Activated CD8-positive, alpha-beta memory T cell treated with anti-CD3 and anti-CD28 coated beads, Interleukin-2, amount 50 U/mL, for 48 hours (primary cell): ENCODE data around the gene CTNND2.

ENCODE experiments used
- DNase-seq: peaks from one replicate; pipeline ENCODE4 v3.0.0-alpha.2; 2020

CTNND2 gene

DNA sequence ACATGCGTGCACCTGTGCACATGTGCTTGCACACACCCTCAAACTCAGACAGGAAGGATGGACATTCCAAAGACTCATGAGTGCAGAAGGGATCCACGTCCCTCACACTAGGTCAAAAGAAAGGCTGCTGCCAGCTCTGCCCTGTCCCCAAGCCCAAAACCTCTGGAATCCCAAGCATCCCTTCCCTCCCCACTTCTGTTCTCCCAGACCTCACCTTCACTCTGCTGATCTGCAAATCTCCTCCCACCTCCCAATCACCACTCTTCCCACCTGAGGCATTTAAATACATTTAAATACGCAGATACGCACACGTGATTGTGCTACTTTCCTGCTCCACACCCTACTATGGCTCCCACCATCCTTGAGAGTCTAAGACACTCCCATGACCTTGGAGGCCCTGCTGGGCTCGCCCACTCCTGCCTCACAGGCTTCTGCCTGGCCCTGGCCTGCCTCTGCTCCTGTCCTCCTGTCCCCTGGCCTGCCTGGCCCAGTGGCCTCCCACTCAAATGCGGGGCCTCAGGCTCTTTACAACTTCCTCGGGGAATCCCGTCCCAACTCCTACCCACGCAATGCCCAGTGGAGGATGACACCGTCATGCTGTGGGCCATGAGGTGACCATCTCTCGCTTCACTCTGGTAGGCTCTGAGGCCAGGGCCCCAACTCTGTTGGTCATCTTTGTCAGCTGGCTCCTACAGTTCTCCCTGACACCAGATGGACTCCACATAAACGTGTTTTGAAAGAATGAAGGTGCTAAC lies 664.8 kb downstream of the CTNND2 start:
- no peak for DNase-seq

GRCh38 chr5:11234501-11234911 lies 669.7 kb downstream of the CTNND2 start:
- no peak for DNase-seq

- DNase-seq: no peak
Observed at GRCh38 chr5:11230890-11231289, 673.4 kb downstream of the CTNND2 start.

- DNase-seq: no peak
Observed at GRCh38 chr5:11227064-11227463, 677.2 kb downstream of the CTNND2 start.

- no peak for DNase-seq
Observed at GRCh38 chr5:11224436-11225187, 679.6 kb downstream of the CTNND2 start.

DNA sequence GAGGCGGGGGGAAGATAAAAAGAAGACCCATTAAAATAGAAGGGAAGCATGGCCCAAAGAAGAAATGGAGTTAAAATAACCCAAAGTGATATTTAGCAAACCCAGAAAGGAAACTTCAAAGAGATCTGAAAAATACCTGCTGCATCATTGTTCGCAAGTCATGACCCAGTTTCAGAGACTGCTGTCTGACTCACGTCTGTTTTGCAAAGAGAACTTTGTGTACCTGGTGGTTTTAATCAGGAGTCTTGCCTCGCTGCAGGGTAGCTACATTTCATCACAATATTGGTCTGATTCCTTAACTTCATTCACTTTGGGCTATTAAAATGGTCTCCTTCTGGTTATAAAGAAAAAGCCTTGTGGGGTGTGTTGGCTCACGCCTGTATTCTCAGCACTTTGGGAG lies 682.1 kb downstream of the CTNND2 start:
- DNase-seq: no peak

GRCh38 chr5:11214864-11215644 lies 689.2 kb downstream of the CTNND2 start:
- no peak for DNase-seq

DNA sequence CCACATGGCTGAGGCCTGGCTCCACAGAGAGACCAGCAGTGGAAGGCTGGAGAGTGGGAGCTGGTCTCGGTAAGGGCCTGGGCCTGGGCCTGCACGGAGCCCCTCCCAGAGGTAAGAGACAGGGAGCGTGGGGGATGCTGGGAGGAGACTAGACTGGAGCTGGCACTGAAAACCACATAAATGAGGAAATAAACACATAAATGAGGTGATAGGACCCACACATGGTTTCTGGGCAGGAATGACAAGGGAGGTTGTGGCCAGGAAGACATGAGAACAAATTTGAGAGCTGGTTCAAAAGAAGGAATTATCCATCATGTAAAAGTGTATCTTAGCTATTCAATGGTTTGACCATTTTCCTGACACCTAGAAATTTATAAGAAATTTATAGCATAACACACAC lies 691.5 kb downstream of the CTNND2 start:
- DNase-seq: no peak

DNA sequence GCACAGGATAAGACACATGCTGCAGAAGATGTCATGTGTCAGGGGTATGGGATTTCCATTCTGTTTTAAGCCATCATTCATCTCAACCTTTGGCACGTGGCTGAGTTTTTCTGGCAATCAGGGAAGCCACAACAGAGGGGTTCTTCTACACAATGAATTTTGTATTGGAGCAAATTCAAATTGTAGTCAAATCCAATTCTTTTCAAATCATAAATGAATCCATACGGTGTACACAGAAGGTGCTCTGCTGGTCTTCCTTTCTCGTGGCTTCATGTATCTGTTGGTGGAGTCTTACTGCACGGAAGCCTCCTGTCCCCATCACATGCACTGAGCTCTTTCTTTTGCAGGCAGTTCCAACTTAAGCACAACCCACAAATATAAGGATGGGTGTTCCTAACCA lies 706.5 kb downstream of the CTNND2 start:
- DNase-seq: no peak

GRCh38 chr5:11191673-11192072 lies 712.6 kb downstream of the CTNND2 start:
- no peak for DNase-seq

DNA sequence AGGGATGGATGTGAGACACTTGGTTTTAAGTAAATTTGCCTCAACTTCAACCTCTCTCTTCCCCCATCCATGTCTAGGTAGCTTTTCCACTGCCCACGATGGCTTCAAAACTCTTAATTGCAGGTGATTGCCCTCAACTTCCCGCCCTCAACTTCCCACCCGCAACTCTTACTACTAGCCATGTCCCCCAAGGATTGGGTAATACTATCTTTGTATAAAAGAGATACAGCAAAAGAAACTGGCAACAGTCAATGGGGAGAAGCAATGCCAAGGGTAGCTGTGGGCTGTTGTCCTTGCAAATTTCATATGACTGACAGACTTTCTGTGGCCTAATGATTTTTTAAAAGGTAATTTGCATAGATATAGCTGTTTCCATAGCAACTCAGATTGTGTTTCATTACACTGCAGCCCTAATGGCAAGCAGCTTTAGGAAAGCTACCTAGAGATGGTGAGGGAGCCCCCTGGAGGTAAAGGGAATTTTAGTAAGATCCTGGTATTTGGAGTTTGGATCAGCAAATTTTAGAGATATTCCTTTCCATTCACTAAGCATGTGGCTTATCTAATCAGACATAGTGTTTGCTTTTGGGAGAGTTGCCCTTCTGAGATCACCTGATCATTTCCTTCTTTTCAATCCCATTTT lies 721.7 kb downstream of the CTNND2 start:
- no peak for DNase-seq

DNA sequence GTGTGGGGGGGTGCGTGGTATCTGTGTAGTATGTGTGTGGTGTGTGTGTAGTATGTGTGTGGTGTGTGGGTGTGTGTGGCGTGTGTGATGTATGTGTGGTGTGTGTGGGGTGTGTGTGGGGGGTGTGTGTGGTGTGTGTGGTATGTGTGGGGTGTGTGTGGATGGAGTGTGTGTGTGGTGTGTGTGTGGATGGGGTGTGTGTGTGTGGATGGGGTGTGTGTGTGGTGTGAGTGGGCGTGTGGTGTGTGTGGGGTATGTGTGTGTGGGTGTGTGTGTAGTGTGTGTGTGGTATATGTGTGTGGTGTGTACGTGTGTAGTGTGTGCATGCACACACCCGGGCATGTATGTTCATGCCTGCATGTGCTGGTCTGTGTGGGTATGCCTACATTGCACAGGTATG lies 722.3 kb downstream of the CTNND2 start:
- DNase-seq: no peak

- DNase-seq: no peak
Observed at GRCh38 chr5:11180890-11181289, 723.4 kb downstream of the CTNND2 start.

- no peak for DNase-seq
Observed at GRCh38 chr5:11177999-11178711, 726.1 kb downstream of the CTNND2 start.

DNA sequence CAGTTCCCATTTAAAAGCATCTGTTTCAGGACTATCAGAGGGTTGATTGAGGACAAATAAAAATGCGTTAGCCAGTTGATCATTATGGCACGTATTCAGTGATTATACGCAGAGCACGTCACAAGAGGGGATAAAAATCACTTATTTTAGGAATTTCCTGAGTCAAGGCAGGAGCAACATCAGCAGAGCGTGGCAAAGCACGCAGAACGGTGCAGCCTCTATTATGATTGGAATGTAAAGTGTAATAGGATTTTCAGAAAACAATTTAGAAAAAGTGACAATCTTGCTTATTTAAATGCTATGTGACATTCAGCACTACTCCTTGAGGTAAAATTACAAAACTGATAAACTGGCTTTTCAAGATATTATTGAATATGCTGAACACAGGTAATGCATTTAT lies 729.7 kb downstream of the CTNND2 start:
- no peak for DNase-seq

GRCh38 chr5:11172484-11172883 lies 731.8 kb downstream of the CTNND2 start:
- DNase-seq: no peak

- DNase-seq: no peak
Observed at GRCh38 chr5:11171236-11171635, 733.0 kb downstream of the CTNND2 start.

DNA sequence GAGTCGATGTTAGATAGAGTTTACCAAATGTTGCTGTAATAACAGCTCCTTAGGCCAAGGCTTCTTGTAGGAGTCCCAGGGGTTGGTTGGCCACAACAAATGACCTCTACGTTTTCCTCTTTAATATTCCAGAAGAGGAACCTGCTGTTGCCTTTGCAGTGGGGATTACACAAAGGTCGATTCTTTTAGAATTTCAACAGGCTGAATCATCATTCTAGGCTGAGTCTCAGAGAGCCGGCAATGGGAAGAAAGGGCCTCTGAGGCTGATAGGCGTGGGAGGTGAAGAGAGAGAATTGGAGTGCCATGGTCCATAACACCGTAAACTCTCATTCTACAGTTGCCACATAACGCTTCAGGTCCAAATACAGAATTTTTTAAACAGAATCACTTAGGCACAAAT lies 737.3 kb downstream of the CTNND2 start:
- no peak for DNase-seq

DNA sequence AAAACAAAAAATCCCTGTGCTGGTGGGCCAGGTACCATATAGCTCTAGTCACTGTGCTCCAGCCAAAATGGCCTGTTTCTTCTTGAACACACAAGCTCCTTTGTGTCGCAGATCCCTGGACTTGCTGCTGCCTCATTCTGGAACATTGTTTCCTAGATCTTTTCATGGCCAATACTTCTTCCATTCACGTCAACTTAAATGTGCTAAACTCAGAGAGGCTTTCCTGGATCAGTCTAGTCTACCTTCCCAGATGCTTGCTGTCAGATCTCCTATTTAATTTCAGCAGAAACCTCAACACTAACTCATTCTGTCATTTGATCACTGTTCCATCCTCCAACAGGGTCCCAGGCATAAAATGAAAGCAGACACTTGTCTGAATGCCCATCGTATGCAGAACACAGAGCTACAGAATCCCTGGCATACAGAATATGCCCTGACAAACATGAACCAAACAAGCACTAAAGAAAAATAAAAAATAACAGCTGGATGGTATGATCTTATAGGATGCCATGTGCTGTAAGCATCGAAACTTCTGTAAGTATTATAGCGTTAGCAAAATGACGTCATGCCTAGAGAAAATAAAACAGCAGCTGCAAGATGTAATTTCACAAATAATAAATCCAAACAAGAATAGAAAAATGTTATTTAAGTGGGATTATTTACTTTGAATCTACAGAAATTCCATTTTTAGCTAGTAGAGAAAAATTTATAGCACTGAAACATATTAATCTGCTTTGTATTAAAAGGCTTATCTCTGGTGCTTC lies 739.5 kb downstream of the CTNND2 start:
- DNase-seq: no peak

- no peak for DNase-seq
Observed at GRCh38 chr5:11157132-11157531, 747.1 kb downstream of the CTNND2 start.

DNA sequence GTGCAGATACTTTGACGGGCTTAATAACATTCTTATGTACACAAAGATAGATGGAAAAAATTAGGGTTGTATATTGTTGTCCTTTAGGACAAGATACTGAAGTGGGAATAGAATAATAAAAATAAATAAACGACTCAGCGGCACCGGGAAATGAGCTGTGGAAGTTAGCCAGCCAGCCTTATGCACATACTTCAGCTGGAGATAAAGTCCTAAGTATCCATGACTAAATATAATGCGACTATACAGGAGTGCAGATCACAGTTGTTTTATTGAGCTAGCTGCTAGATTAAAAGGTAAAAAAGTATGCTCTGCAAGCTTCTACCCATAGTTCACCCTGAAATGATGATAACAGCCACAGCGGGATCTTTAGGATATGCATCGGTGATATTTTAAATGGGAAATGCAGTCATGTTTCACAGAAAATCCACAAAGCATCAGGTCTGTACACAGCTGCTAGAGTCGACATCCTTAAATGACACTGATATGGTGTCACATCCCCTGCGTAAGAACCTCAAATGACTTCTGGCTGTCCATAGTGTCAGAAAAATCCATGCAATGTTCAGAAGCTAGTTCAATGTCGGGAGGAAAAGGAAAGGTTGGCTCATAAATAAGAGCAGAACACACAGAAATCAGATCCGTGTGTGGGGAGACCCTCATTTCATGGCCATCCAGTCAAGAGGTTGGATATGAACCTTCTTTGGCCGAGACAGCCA lies 750.4 kb downstream of the CTNND2 start:
- DNase-seq: no peak
